Activated CD4-positive, alpha-beta T cell treated with anti-CD3 and anti-CD28 coated beads, Interleukin-2, amount 50 U/mL, for 48 hours (primary cell): ENCODE data around the gene NLE1.
"Not testable (repeated sequence)": the region's sequence is repeated elsewhere in the genome, so short reads cannot be mapped to it uniquely, and the experiment has no call there.

ENCODE experiments used
- DNase-seq, 2 experiments: peaks; one replicate each; pipeline ENCODE4 v3.0.0-alpha.2; 2020

Gene NLE1

GRCh38 chr17:35127751-35128514, 14.2 kb downstream of the NLE1 start:
- no peak for DNase-seq

GRCh38 chr17:35121315-35121714, 20.8 kb downstream of the NLE1 start, which contains the start of gene FNDC8:
FNDC8 (plus strand) TSS chr17:35121615; CDS start chr17:35121694, 79 bp downstream.
- no peak for DNase-seq

- DNase-seq, result peak; percentile 77 to 82
Observed at GRCh38 chr17:35119370-35120165, 22.5 kb downstream of the NLE1 start, which contains the start of gene RAD51D. RAD51D (minus strand) TSS chr17:35119860; CDS start chr17:35119613, 247 bp downstream.

- DNase-seq, result peak in 1 of 2 experiments; percentile 35
Observed at GRCh38 chr17:35117984-35118383, 24.1 kb downstream of the NLE1 start.

GRCh38 chr17:35116845-35117244, 25.3 kb downstream of the NLE1 start:
- DNase-seq, result no peak

- DNase-seq, result not testable (repeated sequence)
Observed at GRCh38 chr17:35110791-35111190, 31.3 kb downstream of the NLE1 start.

GRCh38 chr17:35104844-35105450, 37.2 kb downstream of the NLE1 start:
- DNase-seq, result no peak

GRCh38 chr17:35103271-35103670, 38.8 kb downstream of the NLE1 start:
- DNase-seq, result no peak

- no peak for DNase-seq
Observed at GRCh38 chr17:35101725-35102124, 40.4 kb downstream of the NLE1 start.

GRCh38 chr17:35101036-35101435, 41.1 kb downstream of the NLE1 start:
- DNase-seq, result no peak

- no peak for DNase-seq
Observed at GRCh38 chr17:35099908-35100307, 42.2 kb downstream of the NLE1 start.

GRCh38 chr17:35097776-35098175, 44.3 kb downstream of the NLE1 start:
- DNase-seq, result no peak

GRCh38 chr17:35095741-35096140, 46.4 kb downstream of the NLE1 start:
- no peak for DNase-seq

GRCh38 chr17:35094902-35095301, 47.2 kb downstream of the NLE1 start:
- no peak for DNase-seq

- not testable (repeated sequence) for DNase-seq
Observed at GRCh38 chr17:35090707-35091106, 51.4 kb downstream of the NLE1 start.

GRCh38 chr17:35089586-35090296, 52.4 kb downstream of the NLE1 start:
- peak; percentile 55 to 68 for DNase-seq

GRCh38 chr17:35088881-35089585, 53.1 kb downstream of the NLE1 start:
- peak; percentile 87 for DNase-seq

- peak in 1 of 2 experiments; percentile 23 for DNase-seq
Observed at GRCh38 chr17:35088356-35088880, 53.7 kb downstream of the NLE1 start.

GRCh38 chr17:35087731-35088355, 54.3 kb downstream of the NLE1 start:
- peak; percentile 37 to 40 for DNase-seq

- no peak for DNase-seq
Observed at GRCh38 chr17:35086931-35087573, 55.1 kb downstream of the NLE1 start.

GRCh38 chr17:35086164-35086563, 55.9 kb downstream of the NLE1 start:
- DNase-seq, result no peak
